HEK293 (cell line): ENCODE results near the gene RPS25.
A peak's percentile ranks its signal among the peaks of the same experiment; 100 is the strongest.

Experiments used
- ELK4 ChIP-seq: IDR thresholded peaks from 2 replicates; pipeline ENCODE4 v1.6.1; 2011; ENCODE audit warnings: mild to moderate bottlenecking, low read depth, low read length, borderline replicate concordance
- GLI4 ChIP-seq: fragments of 450-650 bp; formaldehyde crosslinking; IDR thresholded peaks from 2 replicates; pipeline ENCODE4 v1.5.1; 2016; ENCODE audit warnings: missing biosample characterization, missing genetic modification characterization
- HIC1 ChIP-seq: fragments of 450-650 bp; formaldehyde crosslinking; IDR thresholded peaks from 2 replicates; pipeline ENCODE4 v1.5.1; 2016; ENCODE audit warnings: missing biosample characterization, missing genetic modification characterization
- IKZF3 ChIP-seq: fragments of 450-650 bp; IDR thresholded peaks from 2 replicates; pipeline ENCODE4 v1.5.0; 2018; ENCODE audit warnings: missing biosample characterization, mild to moderate bottlenecking, missing genetic modification characterization, moderate library complexity
- PRDM6 ChIP-seq: fragments of 450-650 bp; formaldehyde crosslinking; IDR thresholded peaks from 2 replicates; pipeline ENCODE4 v1.5.1; 2017; ENCODE audit warnings: missing biosample characterization, missing genetic modification characterization
- ZFP3 ChIP-seq: fragments of 450-650 bp; formaldehyde crosslinking; IDR thresholded peaks from 2 replicates; pipeline ENCODE4 v1.5.1; 2016; ENCODE audit warnings: low read depth, missing biosample characterization, missing genetic modification characterization
- ZNF174 ChIP-seq: fragments of 450-650 bp; formaldehyde crosslinking; IDR thresholded peaks from 2 replicates; pipeline ENCODE4 v1.5.0; 2017; ENCODE audit warnings: missing biosample characterization, mild to moderate bottlenecking, missing genetic modification characterization
- ZNF18 ChIP-seq: fragments of 450-650 bp; formaldehyde crosslinking; IDR thresholded peaks from 2 replicates; pipeline ENCODE4 v1.5.1; 2016; ENCODE audit warnings: missing biosample characterization, missing genetic modification characterization
- ZNF223 ChIP-seq: fragments of 450-650 bp; formaldehyde crosslinking; IDR thresholded peaks from 2 replicates; pipeline ENCODE4 v1.5.1; 2016; ENCODE audit warnings: missing biosample characterization, missing genetic modification characterization
- ZNF248 ChIP-seq: fragments of 450-650 bp; formaldehyde crosslinking; IDR thresholded peaks from 2 replicates; pipeline ENCODE4 v1.5.1; 2017; ENCODE audit warnings: missing biosample characterization, missing genetic modification characterization
- ZNF274 ChIP-seq, 2 experiments: fragments of 200-500 bp in 1 of 2; fragments of 450-650 bp in 1 of 2; sonication (Bioruptor generic) in 1 of 2; formaldehyde crosslinking in 1 of 2; IDR thresholded peaks; 2 replicates each; pipeline versions ENCODE4 v1.5.1 to v1.6.1; 2014 to 2016; ENCODE audit warnings: borderline replicate concordance in 1 of 2, inconsistent platforms in 1 of 2, low read length in 1 of 2, missing biosample characterization in 1 of 2, missing genetic modification characterization in 1 of 2
- ZNF280C ChIP-seq: fragments of 450-650 bp; formaldehyde crosslinking; IDR thresholded peaks from 2 replicates; pipeline ENCODE4 v1.5.1; 2016; ENCODE audit warnings: missing biosample characterization, missing genetic modification characterization
- ZNF280D ChIP-seq: fragments of 450-650 bp; formaldehyde crosslinking; IDR thresholded peaks from 2 replicates; pipeline ENCODE4 v1.5.1; 2016; ENCODE audit warnings: missing biosample characterization, missing genetic modification characterization
- ZNF324 ChIP-seq: fragments of 450-650 bp; formaldehyde crosslinking; IDR thresholded peaks from 2 replicates; pipeline ENCODE4 v1.5.1; 2016; ENCODE audit warnings: missing biosample characterization, missing genetic modification characterization
- ZNF350 ChIP-seq: fragments of 450-650 bp; formaldehyde crosslinking; IDR thresholded peaks from 2 replicates; pipeline ENCODE4 v1.5.0; 2017; ENCODE audit warnings: missing biosample characterization, mild to moderate bottlenecking, missing genetic modification characterization
- ZNF501 ChIP-seq: fragments of 450-650 bp; formaldehyde crosslinking; IDR thresholded peaks from 2 replicates; pipeline ENCODE4 v1.5.1; 2016; ENCODE audit warnings: missing biosample characterization, missing genetic modification characterization
- ZNF707 ChIP-seq: fragments of 450-650 bp; formaldehyde crosslinking; IDR thresholded peaks from 2 replicates; pipeline ENCODE4 v1.5.1; 2016; ENCODE audit warnings: missing biosample characterization, missing genetic modification characterization
- ZNF776 ChIP-seq: fragments of 450-650 bp; formaldehyde crosslinking; IDR thresholded peaks from 2 replicates; pipeline ENCODE4 v1.5.0; 2017; ENCODE audit warnings: missing biosample characterization, missing genetic modification characterization, borderline replicate concordance
- ZNF785 ChIP-seq: fragments of 450-650 bp; formaldehyde crosslinking; IDR thresholded peaks from 2 replicates; pipeline ENCODE4 v1.5.1; 2016; ENCODE audit warnings: missing biosample characterization, missing genetic modification characterization
- ZNF843 ChIP-seq: fragments of 450-650 bp; formaldehyde crosslinking; IDR thresholded peaks from 2 replicates; pipeline ENCODE4 v1.5.1; 2016; ENCODE audit warnings: missing biosample characterization, missing genetic modification characterization
- ZSCAN18 ChIP-seq: fragments of 450-650 bp; formaldehyde crosslinking; IDR thresholded peaks from 2 replicates; pipeline ENCODE4 v1.5.1; 2016; ENCODE audit warnings: missing biosample characterization, missing genetic modification characterization
- ZSCAN4 ChIP-seq: fragments of 450-650 bp; formaldehyde crosslinking; IDR thresholded peaks from 2 replicates; pipeline ENCODE4 v1.5.1; 2017; ENCODE audit warnings: missing biosample characterization, missing genetic modification characterization

RPS25 gene

GRCh38 chr11:119018074-119018938 lies at the start of gene RPS25, which contains the start of gene TRAPPC4 (continued):
- TF ChIP-seq ZNF18 (tag by site-specific recombination): 0 out of 2 replicates have a peak, but pooled peaks have one; percentile 37
- TF ChIP-seq ZSCAN4 (tag by site-specific recombination): no peak
- TF ChIP-seq ZNF280C (tag by site-specific recombination): no peak
- TF ChIP-seq ZSCAN18 (tag by site-specific recombination): no peak
- no peak for TF ChIP-seq ZNF223
- no peak for TF ChIP-seq ZNF248 (tag by site-specific recombination)
- peak; percentile 65; the same call in 1 of the 2 replicates for TF ChIP-seq ZNF501 (tag by site-specific recombination)
- no peak for TF ChIP-seq PRDM6 (tag by site-specific recombination)
- TF ChIP-seq ZNF274 (IDR thresholded peaks at IDR 0.05; ENCODE audit: low read length): no peak
- no peak for TF ChIP-seq ZNF274 (tag by site-specific recombination; IDR thresholded peaks at IDR 0.05; ENCODE audit: borderline replicate concordance)
- no peak for TF ChIP-seq ELK4
- TF ChIP-seq IKZF3 (tag by site-specific recombination): no peak
- TF ChIP-seq ZFP3 (tag by site-specific recombination): no peak
- no peak for TF ChIP-seq ZNF776 (tag by site-specific recombination)
- no peak for TF ChIP-seq ZNF843 (tag by site-specific recombination)
- TF ChIP-seq ZNF785 (tag by site-specific recombination): no peak
- no peak for TF ChIP-seq ZNF174 (tag by site-specific recombination)
- no peak for TF ChIP-seq ZNF350
- no peak for TF ChIP-seq ZNF280D
- no peak for TF ChIP-seq ZNF324
- no peak for TF ChIP-seq ZNF707 (tag by site-specific recombination)
- TF ChIP-seq GLI4: no peak
- 0 out of 2 replicates have a peak, but pooled peaks have one; percentile 10 for TF ChIP-seq HIC1 (tag by site-specific recombination)
